Activated naive CD4-positive, alpha-beta T cell treated with Interleukin-2 at 50 U/mL for 16 hours (primary cell): ENCODE results near the gene PLEKHB1.

Source experiments
- DNase-seq: peaks from one replicate; pipeline ENCODE4 v3.0.0-alpha.2; 2020

PLEKHB1 gene

GRCh38 chr11:73693899-73694525, 47.6 kb downstream of the PLEKHB1 start:
- DNase-seq = no peak

- DNase-seq = no peak
These were observed 58.7 kb downstream of the PLEKHB1 start for GRCh38 chr11:73705053-73705452.

- no peak for DNase-seq
These were observed 64.6 kb downstream of the PLEKHB1 start for GRCh38 chr11:73710964-73711363.
